Activated T-cell treated with anti-CD3 and anti-CD28 coated beads, Interleukin-2, amount 50 U/mL, for 72 hours (primary cell): ENCODE measurements around the gene SRGAP2B. TPM values are rescaled to one million over a fixed set of nuclear protein-coding genes. Genes with fewer than 3 reads are reported as not detected.
A peak's percentile ranks its signal among the peaks of the same experiment; 100 is the strongest.
"Not testable (repeated sequence)": the region's sequence is repeated elsewhere in the genome, so short reads cannot be mapped to it uniquely, and the experiment has no call there.

ENCODE experiments used
- ATAC-seq, 2 donors: fragments of 150-1000 bp; cut with Tn5 transposase; replicated peaks in 1 of 2; 2 replicates each; pipeline ENCODE4 v1.10.0; 2021; ENCODE audit warnings: moderate library complexity in 2 of 2, mild to moderate bottlenecking in 1 of 2
- DNase-seq, 2 donors: peaks; one replicate each; pipeline ENCODE4 v3.0.0; 2021 to 2022; ENCODE audit warnings: mixed read lengths in 1 of 2
- H3K27ac Mint-ChIP-seq: one replicate; pipeline ENCODE4 v1.8.0; 2022; ENCODE audit warnings: mild to moderate bottlenecking, moderate library complexity, mixed read lengths
- H3K27me3 Mint-ChIP-seq: one replicate; pipeline ENCODE4 v1.8.0; 2022; ENCODE audit warnings: low read depth, mixed read lengths
- H3K36me3 Mint-ChIP-seq, 2 donors: one replicate each; pipeline ENCODE4 v1.8.0; 2022; ENCODE audit warnings: mixed read lengths in 2 of 2, mild to moderate bottlenecking in 1 of 2; ENCODE audit not compliant: insufficient read depth in 2 of 2
- H3K4me1 Mint-ChIP-seq: one replicate; pipeline ENCODE4 v1.8.0; 2022; ENCODE audit warnings: low read depth, mixed read lengths
- H3K4me3 Mint-ChIP-seq, 2 donors: one replicate each; pipeline ENCODE4 v1.8.0; 2022; ENCODE audit warnings: mild to moderate bottlenecking in 2 of 2, mixed read lengths in 2 of 2, moderate library complexity in 2 of 2
- H3K9me3 Mint-ChIP-seq, 2 donors: one replicate each; pipeline ENCODE4 v1.8.0; 2022; ENCODE audit warnings: mixed read lengths in 2 of 2
- total RNA-seq, 2 donors: library from RNA; stranded (reverse); gene quantifications; one replicate each; pipeline ENCODE4 v1.2.3, GENCODE V29; 2022

The SRGAP2B gene
- total RNA-seq, 2 donors from 2014 or later, result 22.3 to 34.3 TPM

DNA sequence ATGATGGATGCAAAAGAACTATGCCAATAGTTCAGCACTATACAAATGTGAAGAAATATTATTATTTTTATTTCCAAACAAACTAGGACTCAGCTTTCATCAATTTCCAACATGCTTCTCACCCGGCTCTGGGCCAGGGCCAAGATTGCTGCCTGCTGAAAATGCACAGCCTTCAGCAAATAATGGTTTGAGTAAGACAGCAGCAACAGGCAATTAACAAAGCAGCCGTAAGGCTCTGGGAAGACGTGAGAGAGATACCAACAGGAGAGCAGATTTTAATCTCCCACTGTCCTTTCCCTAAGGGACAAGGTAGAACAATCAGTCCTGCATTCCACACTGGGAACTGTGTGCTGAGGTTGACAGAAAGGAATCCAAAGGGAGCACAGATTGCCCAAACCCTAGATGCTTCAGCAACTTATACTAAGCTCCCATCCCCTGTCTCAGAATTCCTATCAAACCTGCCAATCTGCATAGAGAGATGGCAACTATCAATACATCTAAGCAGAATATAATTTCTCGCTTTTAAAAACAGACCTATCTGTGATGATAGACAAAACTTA, 134.1 kb downstream of the SRGAP2B start:
- H3K27ac Mint-ChIP-seq, ATAC-seq, H3K36me3 Mint-ChIP-seq, H3K4me1 Mint-ChIP-seq, H3K4me3 Mint-ChIP-seq, H3K27me3 Mint-ChIP-seq, DNase-seq, H3K9me3 Mint-ChIP-seq: not testable (repeated sequence)

DNA sequence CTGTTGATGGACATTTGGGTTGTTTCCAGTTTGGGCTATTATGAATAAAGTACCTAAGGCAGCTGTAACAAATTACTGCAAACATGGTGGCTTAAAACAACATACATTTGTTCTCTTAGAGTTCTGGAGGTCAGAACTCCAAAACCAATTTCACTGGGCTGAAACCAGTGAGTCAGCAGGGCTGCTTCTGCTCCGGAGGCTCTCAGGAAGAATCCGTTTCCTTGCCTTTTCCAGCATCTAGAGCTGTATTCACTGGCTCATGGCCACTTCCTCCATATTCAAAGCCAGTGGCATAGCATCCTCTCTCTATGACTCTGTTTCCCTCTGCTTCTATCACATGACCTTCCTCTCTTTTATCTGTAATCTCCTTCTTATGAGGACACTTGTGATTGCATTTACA, 146.7 kb downstream of the SRGAP2B start:
- H3K4me1 Mint-ChIP-seq, H3K9me3 Mint-ChIP-seq, H3K27me3 Mint-ChIP-seq, DNase-seq, H3K27ac Mint-ChIP-seq, H3K36me3 Mint-ChIP-seq, H3K4me3 Mint-ChIP-seq, ATAC-seq: not testable (repeated sequence)

- not testable (repeated sequence) for H3K27me3 Mint-ChIP-seq, H3K36me3 Mint-ChIP-seq, H3K27ac Mint-ChIP-seq, ATAC-seq, H3K9me3 Mint-ChIP-seq, H3K4me3 Mint-ChIP-seq, H3K4me1 Mint-ChIP-seq, DNase-seq
Observed at GRCh38 chr1:144947495-144947894, 147.6 kb downstream of the SRGAP2B start.

- H3K9me3 Mint-ChIP-seq, ATAC-seq, H3K27ac Mint-ChIP-seq: not testable (repeated sequence)
Observed at GRCh38 chr1:144946525-144947480, 148.3 kb downstream of the SRGAP2B start.

DNA sequence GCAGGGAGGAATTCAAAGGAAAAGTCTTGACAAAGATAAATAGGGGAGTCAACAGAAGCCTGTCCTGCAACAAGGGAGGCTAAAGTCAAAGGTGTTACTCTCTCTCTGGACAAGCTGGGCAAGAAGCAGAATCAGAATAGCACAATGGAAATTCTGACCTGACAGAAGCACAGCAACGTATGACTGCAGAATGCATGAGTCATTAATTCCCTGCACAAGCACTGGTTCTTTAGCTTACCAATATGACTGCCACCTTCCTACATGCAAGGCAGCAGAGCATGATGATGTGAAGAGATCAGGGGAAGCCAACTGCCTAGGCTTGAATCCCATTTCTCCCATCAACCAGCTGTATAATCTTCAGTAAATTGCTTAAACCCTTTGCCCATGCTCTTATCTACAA, 153.4 kb downstream of the SRGAP2B start:
- Mint-ChIP-seq H3K4me3 (peak overlapping the region in 1 of 2 donors; percentile 66), H3K4me1 (peaks cover 14% of the 10 kb centered on the region), H3K27ac (peak overlapping the region; percentile 60)
- DNase-seq, H3K36me3 Mint-ChIP-seq, H3K9me3 Mint-ChIP-seq, H3K27me3 Mint-ChIP-seq: not testable (repeated sequence)
- peak; percentile 95 for ATAC-seq

More at GRCh38 chr1:144946525-144947480, 148.3 kb downstream of the SRGAP2B start:
- H3K27me3 Mint-ChIP-seq, DNase-seq, H3K36me3 Mint-ChIP-seq, H3K4me3 Mint-ChIP-seq, H3K4me1 Mint-ChIP-seq: not testable (repeated sequence)

DNA sequence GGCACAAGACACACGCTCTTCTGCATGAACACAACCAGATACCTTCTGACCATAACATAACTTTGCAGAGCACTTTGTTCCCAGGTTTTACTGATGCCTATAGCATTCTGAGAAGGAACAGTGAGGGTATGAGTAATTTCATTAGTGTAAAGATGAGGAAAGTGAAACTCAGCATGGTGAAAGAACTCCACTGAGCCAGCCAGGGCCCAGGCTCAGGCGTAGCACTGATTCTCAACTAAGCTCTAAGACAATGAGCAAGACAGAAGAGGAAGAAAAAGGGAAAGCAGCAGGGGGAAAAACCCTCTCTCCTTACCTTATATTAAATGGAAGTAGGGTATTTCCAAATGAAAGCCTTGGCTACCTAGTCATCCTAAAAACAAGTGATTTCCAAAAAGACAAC, 155.1 kb downstream of the SRGAP2B start:
- ATAC-seq, result peak; percentile 74 to 79
- peak overlapping the region; percentile 89 for H3K27ac Mint-ChIP-seq
- H3K4me3 Mint-ChIP-seq, result peak overlapping the region; percentile 51 to 68
- not testable (repeated sequence) for H3K27me3 Mint-ChIP-seq, H3K9me3 Mint-ChIP-seq, DNase-seq, H3K36me3 Mint-ChIP-seq
- H3K4me1 Mint-ChIP-seq, result peaks cover 14% of the 10 kb centered on the region

DNA sequence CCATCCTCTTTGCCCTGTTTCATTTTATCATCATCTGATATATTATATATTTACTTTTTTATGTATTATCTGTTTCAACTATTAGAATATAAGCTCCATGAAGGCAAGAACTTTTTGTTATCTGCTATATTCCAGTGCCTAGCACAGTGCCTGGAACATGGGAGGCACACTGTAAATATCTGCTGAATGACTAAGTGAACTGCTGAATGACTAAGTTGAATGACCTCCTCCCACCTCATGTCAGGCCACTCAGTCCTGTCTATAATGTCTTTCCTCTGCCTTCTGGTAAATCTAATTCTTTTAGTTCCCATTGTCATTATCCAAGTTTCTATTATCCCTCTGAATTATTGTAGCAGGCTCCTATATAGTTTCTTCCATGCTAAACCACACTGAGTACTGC, 156.5 kb downstream of the SRGAP2B start:
- peaks cover 14% of the 10 kb centered on the region for H3K4me1 Mint-ChIP-seq
- not testable (repeated sequence) for H3K27me3 Mint-ChIP-seq, ATAC-seq, H3K36me3 Mint-ChIP-seq, H3K4me3 Mint-ChIP-seq, H3K9me3 Mint-ChIP-seq, H3K27ac Mint-ChIP-seq, DNase-seq

DNA sequence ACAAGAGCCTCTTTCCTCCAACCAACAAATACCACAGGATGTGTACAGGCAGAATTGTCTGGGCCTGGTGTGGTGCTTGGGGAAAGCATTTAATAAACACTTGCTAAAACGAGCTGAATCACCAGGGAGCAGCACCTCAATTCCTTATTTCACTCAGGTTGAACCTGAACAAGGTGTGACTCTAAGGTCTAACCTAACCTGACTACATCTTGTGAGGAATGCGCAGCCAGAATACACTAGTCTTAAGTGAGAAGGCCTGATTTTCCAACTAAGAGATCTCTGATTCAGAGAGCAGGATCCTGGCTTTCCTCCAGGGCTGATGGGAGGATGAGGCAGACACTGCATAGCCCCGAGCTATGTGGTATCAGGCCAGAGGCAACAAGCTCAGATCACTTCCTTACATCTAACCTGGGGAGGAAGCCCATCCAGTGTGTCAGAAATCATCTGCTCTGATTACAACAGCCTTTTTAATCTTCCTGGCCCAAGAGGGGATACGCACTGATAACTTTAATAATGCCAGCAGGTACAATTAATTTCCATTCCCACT, 158.9 kb downstream of the SRGAP2B start:
- ATAC-seq, result not testable (repeated sequence)

DNA sequence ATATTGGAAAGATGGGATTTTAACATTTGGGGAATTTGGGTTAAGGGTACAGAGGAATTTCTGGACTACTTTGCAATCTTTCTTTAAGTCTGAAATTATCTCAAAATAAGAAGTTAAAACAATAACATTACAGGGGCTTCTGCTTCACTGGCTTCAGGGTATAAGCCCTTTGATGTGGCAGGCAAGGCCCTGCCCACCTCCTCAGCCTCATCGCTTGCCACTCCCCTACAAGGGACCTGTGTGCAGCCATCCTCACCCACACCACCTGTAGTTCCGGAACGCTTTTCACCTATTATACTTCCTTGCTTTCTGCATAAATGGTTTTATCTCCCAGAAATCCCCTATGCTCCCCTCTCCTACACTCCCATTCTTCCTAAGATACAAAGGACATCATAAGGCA, 159.8 kb downstream of the SRGAP2B start:
- not testable (repeated sequence) for ATAC-seq, H3K9me3 Mint-ChIP-seq, H3K4me1 Mint-ChIP-seq, DNase-seq, H3K36me3 Mint-ChIP-seq, H3K27me3 Mint-ChIP-seq, H3K27ac Mint-ChIP-seq, H3K4me3 Mint-ChIP-seq

More for the DNA sequence above, 158.9 kb downstream of the SRGAP2B start:
- peaks cover 10% of the 10 kb centered on the region for H3K4me1 Mint-ChIP-seq
- H3K36me3 Mint-ChIP-seq, H3K27ac Mint-ChIP-seq, H3K9me3 Mint-ChIP-seq, H3K27me3 Mint-ChIP-seq, H3K4me3 Mint-ChIP-seq, DNase-seq: not testable (repeated sequence)

DNA sequence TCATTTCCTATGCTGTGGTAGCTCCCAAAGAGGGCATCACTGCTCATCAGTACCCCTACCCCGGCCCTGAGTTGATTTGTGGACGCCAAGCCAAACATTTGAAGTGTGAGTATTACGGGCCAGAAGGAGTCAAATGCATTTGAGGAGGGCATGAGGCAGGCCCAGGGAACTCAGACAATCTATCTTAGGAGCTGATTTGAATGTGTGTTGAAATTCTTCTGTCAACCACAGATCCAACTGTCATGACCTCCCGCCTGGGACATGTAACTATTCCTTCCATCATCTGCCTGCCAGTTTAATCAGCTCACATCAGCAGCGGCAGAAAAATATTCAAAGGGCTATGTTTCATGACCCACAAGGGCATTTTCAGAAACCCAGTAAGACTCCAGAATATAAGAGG, 162.1 kb downstream of the SRGAP2B start:
- H3K36me3 Mint-ChIP-seq, H3K4me1 Mint-ChIP-seq, H3K27me3 Mint-ChIP-seq, H3K4me3 Mint-ChIP-seq, DNase-seq, H3K9me3 Mint-ChIP-seq, ATAC-seq, H3K27ac Mint-ChIP-seq: not testable (repeated sequence)

DNA sequence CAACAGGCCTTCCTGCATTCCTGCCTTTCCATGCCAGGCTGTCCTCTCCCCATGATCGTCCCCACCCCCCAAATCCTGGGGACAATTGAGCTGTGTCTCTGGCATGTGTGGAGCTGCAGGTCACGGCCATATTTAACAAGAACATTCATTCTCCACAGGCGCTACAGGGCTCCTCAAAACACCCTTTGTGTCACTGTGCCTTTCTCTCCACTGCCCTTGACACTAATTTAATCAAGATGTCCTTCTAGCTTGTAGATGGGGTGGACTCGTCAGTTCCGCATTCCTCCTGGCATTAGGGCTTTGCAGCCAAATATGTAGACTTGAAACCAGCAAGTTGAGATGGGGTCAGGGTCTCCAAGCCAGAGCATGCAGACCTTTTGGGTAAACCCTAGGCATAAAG, 163.0 kb downstream of the SRGAP2B start:
- ATAC-seq, H3K27me3 Mint-ChIP-seq, DNase-seq, H3K4me3 Mint-ChIP-seq, H3K9me3 Mint-ChIP-seq, H3K36me3 Mint-ChIP-seq, H3K4me1 Mint-ChIP-seq, H3K27ac Mint-ChIP-seq: not testable (repeated sequence)

DNA sequence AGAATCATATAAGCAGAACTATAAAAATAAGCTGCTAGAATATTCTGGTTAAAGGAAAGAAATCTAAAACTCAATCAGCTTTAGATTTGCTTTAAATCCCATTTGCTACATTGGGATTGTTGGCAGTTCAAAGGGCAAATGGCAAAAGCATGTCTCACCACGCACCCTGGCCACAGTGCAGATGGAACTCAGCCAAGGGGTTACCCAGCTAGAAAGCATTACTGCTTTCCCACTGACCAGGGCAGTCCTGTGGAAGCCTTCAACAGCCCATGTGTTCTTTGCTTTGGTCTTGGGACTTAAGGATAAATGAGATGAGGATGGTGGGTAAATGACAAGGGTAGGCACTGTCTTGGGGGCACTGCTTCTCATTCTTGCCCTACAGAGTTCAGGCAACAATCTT, 163.6 kb downstream of the SRGAP2B start:
- H3K36me3 Mint-ChIP-seq, H3K4me3 Mint-ChIP-seq, ATAC-seq, H3K27me3 Mint-ChIP-seq, H3K9me3 Mint-ChIP-seq, DNase-seq, H3K27ac Mint-ChIP-seq, H3K4me1 Mint-ChIP-seq: not testable (repeated sequence)

DNA sequence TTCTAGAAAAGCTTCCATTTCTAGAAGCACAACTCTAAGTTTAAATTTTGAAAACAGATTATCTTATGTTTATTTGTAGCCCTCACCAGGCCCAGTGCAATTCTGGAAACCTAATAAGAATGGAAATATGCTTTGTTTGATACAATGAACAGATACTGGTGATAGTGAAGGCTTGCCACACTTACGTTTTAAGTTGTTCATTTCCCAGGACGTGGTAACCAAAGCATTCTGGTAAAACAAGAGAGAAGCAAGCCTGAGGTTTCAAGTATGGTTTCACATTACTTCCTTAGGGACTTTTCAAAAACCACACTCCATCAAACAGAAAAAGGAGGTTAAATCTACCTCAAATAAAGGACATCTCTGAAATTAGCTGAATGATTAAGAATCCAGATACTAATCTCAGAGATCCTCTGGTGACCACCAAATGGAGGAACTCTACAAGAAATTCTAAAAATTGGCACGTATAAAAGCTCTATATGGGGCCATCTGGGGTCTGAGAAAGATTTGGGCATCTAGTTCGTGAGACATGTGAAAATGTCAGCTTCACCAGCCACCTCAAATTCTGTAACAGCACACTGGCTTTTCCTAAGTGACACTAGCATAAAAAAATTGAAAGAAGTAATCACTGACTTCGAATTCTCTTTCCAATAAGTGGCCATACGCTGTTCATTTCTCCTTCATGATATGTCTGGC, 164.9 kb downstream of the SRGAP2B start:
- H3K27ac Mint-ChIP-seq, H3K9me3 Mint-ChIP-seq, H3K27me3 Mint-ChIP-seq, H3K4me3 Mint-ChIP-seq, H3K4me1 Mint-ChIP-seq, DNase-seq, H3K36me3 Mint-ChIP-seq: not testable (repeated sequence)
- ATAC-seq, result peak; percentile 58 to 71
